G401.6 (cell line): ENCODE data around the gene CYP8B1.

Experiments used
- FAIRE-seq: peaks from 2 replicates; lab custom pipeline; 2012; peaks lifted over from hg19 to GRCh38; lab: Jason Lieb, UNC

The CYP8B1 gene

DNA sequence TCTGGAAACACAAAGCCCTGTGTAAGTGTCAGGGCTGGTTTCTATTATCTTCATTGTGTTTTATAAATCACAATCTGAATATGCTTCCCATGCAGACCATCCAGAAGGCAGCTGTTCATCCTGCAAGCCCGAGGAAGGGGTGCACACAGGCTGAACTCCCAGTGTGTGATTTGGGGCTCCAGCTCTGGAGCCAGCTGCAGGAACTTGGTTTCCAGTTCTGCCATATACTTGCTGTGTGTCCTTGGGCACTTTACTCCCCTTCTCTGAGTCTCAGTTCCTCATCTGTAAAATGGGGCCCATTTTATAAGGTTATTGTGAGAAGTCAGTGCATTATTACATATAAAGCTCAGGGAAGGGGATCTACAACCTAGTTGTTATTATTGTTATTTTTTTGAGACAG is 22.6 kb downstream of the CYP8B1 start:
- no peak for FAIRE-seq

GRCh38 chr3:42852441-42852840 is 23.2 kb downstream of the CYP8B1 start:
- no peak for FAIRE-seq

GRCh38 chr3:42851228-42851834 is 24.3 kb downstream of the CYP8B1 start:
- FAIRE-seq, result no peak

DNA sequence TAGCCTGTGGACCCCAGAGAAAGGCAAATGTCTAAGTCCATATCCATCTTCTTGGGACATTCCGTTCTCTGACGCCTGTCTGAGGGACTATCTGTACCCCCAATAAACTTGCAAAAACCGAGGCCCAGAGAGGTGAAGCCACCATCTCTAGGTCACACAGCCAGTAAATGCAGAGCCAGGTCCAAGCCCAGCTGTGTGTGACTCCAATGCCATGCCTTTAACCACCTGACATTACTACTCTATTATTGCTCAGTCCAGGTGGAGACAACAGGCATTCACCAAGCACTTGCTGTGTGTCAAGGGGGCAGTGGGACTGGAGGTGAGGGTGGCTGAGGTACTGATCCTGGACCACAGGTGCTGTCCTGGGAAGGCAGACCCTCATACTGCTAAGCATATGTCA is 25.4 kb downstream of the CYP8B1 start:
- no peak for FAIRE-seq

GRCh38 chr3:42849017-42849416 is 26.7 kb downstream of the CYP8B1 start:
- no peak for FAIRE-seq

DNA sequence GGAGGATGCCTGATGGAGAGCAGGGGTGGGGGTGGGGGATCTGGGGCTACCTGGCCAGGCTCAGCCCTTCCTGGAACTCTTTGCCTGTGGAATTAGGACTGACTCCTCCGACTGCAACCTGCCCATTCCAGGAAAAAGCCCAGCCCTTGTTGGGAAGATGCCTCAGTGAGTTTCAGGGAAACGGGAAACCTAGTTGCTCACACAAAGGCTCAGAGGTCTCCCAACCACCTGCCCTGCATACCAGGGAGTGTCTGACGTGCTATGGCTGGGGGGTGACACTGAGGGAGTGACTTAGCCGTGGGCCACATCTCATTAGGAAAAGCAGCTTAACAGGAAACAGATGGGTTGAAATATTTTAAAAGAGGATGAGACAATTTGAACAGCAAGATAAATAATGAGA is 27.9 kb downstream of the CYP8B1 start:
- no peak for FAIRE-seq

DNA sequence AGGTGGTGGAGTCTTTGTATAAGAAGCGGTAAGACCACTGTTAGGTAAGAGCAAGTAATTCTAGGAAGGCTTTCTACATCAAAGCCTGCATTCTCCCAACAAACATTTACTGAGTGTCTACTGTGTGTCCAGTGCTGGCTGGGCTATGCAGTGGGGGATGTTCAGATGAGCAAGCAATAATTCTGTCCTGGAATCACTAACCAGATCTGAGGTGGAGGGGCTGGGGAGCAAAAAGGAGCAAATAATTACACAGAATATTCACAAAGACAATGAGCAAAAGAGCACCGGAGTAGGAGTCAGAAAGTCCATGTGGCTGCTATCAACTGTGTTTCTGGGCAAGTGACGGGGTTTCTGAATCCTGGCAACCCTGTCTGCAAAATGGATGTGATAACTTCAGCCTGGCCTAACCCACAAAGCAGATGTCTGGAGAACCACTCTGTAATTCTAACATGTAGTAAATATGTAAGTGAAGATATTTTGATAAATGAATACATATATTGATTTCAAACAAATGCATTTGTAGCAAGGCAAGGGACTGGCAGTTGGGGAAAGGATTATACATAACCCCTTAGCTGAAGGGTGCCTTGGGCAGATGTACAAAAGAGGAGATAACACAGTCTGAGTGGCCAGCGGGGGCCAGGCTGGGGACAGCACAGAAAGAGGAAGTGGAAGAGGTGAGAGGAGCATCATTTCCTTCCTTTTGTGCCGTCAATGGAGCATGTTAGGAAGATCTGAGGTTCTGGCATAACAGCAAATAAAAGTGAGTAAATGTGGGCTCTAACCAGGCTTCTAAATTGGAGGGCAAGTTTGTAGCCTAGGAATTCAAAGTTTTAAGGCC is 28.8 kb downstream of the CYP8B1 start:
- FAIRE-seq, result no peak

DNA sequence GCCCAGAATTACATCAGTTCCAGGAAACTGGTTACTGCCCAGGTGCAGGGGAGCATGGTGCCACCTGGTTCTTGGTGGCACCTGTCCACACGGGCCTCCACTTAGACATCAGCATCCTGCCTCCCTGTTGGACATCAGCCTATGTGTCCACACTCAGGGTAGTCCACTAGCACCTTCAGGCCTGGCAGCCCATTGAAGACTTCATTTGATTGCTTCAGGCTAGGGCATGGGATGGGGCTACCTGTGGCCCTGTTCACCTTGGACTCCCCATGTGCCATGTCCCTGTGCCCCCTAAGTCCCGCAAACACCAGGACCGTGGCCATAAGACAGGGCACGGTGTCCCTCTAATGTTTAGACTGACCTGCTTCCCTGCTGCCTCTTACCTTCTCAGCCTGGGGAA is 30.9 kb downstream of the CYP8B1 start:
- no peak for FAIRE-seq

DNA sequence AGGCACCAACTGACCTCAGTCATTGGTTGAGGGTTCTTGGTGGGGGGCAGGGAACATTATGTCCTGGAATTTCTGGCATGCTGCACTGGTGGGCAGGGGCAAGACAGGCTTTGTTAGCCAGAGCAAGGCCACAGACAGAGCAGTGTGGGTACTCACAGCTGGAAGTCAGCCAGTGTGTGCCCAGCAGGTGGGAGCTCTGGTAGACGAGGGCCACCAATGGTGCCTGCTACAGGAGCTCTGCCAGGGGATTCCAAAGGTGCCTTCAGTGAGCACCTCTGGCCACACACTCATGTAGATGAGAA is 31.3 kb downstream of the CYP8B1 start:
- no peak for FAIRE-seq

GRCh38 chr3:42843713-42844411 is 31.8 kb downstream of the CYP8B1 start:
- FAIRE-seq, result no peak

DNA sequence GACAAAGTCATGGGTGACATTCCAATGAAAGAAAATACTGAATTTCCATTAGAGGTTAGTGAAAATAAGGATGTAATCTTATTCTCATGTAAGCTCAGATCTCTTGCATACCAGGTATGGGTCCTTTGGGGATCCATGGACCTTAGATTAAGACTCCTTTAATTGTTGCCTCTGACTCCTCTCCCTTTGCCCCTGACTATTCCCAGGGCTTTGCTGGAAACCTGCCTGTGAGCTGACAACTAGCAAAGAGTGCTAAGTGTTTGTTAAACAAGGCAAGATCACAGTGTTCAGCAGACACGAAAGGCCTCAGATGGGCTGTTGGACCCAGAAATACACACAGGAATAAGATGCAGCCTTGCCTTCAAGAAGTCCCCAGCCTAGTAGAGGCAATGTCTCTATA is 34.3 kb downstream of the CYP8B1 start:
- no peak for FAIRE-seq

DNA sequence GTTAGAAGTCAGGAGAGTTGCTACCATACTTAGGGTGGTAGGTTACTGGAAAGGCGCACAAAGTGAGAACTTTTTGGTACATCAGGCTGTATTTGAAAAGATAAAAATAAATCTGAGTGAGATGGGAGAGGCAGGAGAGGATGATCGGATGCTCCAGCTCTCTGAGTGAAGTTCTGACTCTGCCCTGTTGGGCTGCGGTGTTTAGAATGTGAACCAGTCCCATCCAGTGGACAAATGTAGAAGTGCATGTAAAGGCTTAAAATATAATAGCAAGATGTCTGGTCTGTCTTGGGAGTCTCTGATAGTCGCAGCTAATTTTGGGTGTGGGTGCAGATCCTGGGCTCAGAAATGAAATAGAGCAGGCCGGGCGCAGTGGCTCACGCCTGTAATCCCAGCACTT is 36.1 kb downstream of the CYP8B1 start:
- FAIRE-seq, result peak; percentile 69

- no peak for FAIRE-seq
Measured at GRCh38 chr3:42838571-42838970, 37.1 kb downstream of the CYP8B1 start.

GRCh38 chr3:42836150-42837123 is 39.2 kb downstream of the CYP8B1 start:
- FAIRE-seq, result no peak

DNA sequence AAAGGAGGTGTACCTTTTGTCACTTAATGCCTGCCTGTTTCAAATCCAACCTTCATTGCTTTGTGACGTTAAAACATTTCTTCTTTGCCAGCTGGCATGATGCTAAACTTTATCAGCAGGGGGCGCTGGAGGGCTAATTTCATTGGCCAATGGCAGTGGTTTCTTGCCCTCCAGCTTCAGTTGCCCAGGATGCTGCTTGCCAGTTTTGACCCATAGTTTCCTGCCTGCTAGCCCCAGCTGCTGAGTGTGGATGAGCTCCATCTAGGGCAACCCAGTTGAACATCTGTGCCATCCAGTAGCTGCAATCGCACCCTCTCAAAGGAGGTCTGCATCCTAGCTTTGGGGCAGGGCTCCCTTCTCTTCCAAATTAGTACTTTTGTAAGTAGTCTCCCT is 44.4 kb downstream of the CYP8B1 start:
- no peak for FAIRE-seq

GRCh38 chr3:42830437-42831320 is 45.0 kb downstream of the CYP8B1 start:
- FAIRE-seq, result no peak

DNA sequence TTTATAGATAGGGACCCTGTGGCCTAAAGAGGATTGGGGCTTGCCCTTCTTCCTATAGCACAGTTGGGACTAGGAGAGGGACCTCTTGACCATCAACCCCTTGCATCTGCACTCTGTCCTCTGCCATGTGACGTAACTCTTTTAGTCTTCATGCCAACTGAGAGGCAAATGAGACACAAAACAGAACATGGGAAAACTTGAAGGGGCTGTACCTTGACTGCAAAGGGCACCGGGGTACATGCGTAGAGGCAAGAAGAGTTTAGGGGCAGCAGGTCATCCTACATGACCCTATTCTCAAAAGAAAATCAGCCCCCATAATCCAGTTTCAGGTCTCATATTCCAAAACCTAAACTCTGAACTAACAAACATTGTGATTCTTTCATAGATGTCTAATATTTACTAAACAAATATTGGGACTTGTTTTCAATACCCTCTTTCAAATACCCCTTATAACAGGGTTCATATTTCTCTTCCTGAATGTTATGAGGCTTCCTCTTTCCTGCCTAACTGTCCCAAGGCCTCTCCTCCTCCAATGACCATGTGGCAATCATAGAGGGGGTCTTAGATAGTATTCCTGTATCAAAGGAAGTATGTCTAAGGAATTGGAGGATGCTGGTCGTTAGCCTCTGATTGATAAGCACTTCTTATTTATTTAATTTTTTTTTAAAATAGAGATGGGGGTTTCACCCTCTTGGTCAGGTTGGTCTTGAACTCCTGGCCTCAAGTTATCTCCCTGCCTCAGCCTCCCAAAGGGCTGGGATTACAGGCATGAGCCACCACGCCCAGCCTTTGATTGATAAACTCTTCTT is 45.8 kb downstream of the CYP8B1 start:
- FAIRE-seq, result no peak

- FAIRE-seq, result no peak
Measured at GRCh38 chr3:42829083-42829627, 46.5 kb downstream of the CYP8B1 start.

DNA sequence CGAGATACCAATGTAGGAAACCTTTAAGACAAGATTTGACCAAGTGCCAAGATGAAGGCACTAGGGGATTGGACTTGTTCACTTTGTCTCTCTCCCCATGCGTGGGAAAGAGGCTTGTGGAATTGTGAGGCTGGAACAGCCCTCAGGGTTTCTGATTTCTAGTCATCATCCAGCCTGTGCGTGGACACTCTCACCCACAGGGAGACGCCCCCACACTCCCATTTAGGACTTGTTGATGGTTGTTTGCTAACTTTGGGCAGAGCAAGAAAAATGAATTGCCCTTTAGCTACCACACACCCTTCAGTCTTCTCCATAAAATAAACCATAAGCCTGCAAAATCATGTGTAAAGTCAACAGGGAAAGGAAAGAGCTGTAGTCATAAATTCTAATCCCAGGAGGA is 48.0 kb downstream of the CYP8B1 start:
- no peak for FAIRE-seq

DNA sequence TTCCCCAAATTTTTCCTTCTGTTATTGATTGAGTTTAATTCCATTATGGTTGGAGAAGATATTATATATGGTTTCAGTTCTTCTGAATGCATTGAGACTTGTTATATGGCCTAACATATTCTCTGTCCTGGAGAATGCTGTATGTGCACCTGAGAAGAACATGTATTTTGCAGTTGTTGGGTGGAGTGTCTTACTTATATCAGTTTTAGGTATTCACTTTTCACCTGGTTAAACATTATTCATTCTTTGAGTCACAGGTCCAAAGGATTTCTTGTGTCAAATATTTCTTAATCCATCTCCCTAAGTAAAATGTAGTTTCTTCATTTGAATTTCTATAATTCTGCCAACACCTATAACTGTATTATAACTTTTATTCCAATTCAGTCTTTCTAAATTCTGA is 48.7 kb downstream of the CYP8B1 start:
- no peak for FAIRE-seq
